ENCODE measurements around the gene GCNT4. TPM values are rescaled to one million over a fixed set of nuclear protein-coding genes. Genes with fewer than 3 reads are reported as not detected.
A peak's percentile ranks its signal among the peaks of the same experiment; 100 is the strongest.

Gene GCNT4
- total RNA-seq, 1 experiment from 2014 or later, result 0.63 TPM

GRCh38 chr5:75051217-75051751 lies 1.1 kb downstream of the GCNT4 start:
- Histone ChIP-seq H3K23ac (ENCODE audit: insufficient read length, low read depth, low read length) (no peak overlapping the region), H3K79me1 (ENCODE audit: insufficient read depth, low read depth, low read length, poor library complexity, severe bottlenecking) (no peaks in the 10 kb centered on the region), H4K91ac (ENCODE audit: insufficient read length, low read depth, low read length) (no peak overlapping the region), H2BK5ac (ENCODE audit: insufficient read length, low read length) (no peak overlapping the region), H2BK12ac (ENCODE audit: insufficient read length, low read depth, low read length) (no peak overlapping the region), H3K23me2 (ENCODE audit: insufficient read length, low read depth, low read length, poor library complexity, severe bottlenecking) (peaks cover 13% of the 10 kb centered on the region), H4K20me1 (ENCODE audit: control insufficient read depth, insufficient read depth, insufficient read length) (no peaks in the 10 kb centered on the region), H2AFZ (ENCODE audit: low read length) (no peak overlapping the region), H3K4me2 (ENCODE audit: insufficient read depth, insufficient read length, low read length) (peak overlapping the region; percentile 76), H2AK5ac (ENCODE audit: insufficient read length, low read length) (no peak overlapping the region), H2BK120ac (ENCODE audit: low read depth, low read length, poor library complexity, severe bottlenecking) (no peak overlapping the region), H3K18ac (ENCODE audit: insufficient read length, low read depth, low read length) (no peak overlapping the region), H3T11ph (ENCODE audit: low read length) (no peak overlapping the region), H3K4ac (ENCODE audit: low read depth, low read length) (no peak overlapping the region), H3K27ac (ENCODE audit: insufficient read length, low read depth, low read length) (no peak overlapping the region), H3K9ac (ENCODE audit: extremely low read depth, insufficient read length, low read length) (peak overlapping the region; percentile 25), H2BK15ac (ENCODE audit: low read depth, low read length) (no peak overlapping the region), H3K9me3 (ENCODE audit: control insufficient read depth, low read depth, low read length) (no peaks in the 10 kb centered on the region), H4K8ac (replicated peaks; ENCODE audit: insufficient read length, low read depth, low read length) (no peak overlapping the region), H3K27me3 (ENCODE audit: insufficient read depth, low read length) (no peaks in the 10 kb centered on the region; the same call in 1 of the 2 replicates), H2BK20ac (ENCODE audit: low read depth, low read length, poor library complexity, severe bottlenecking) (no peak overlapping the region), H3K14ac (ENCODE audit: insufficient read depth, low read length) (no peak overlapping the region), H3K79me2 (ENCODE audit: insufficient read depth, low read length) (peaks cover 36% of the 10 kb centered on the region; the same call in 1 of the 2 replicates), H3K56ac (ENCODE audit: insufficient read length, low read depth, low read length) (no peak overlapping the region), H4K5ac (ENCODE audit: insufficient read length, low read depth, low read length) (no peak overlapping the region), H3K4me1 (ENCODE audit: insufficient read depth, low read length) (peaks cover 27% of the 10 kb centered on the region)
- H3K36me3 Mint-ChIP-seq (ENCODE audit: insufficient read depth in 1 of 3, low read depth in 3 of 3), result peaks cover 0 to 4% (median 0%) of the 10 kb centered on the region in 3 experiments; a peak in 1 of 7 replicates
- peaks cover 41 to 50% of the 10 kb centered on the region in 2 experiments for H3K4me1 Mint-ChIP-seq
- TF ChIP-seq, protein P1, sequence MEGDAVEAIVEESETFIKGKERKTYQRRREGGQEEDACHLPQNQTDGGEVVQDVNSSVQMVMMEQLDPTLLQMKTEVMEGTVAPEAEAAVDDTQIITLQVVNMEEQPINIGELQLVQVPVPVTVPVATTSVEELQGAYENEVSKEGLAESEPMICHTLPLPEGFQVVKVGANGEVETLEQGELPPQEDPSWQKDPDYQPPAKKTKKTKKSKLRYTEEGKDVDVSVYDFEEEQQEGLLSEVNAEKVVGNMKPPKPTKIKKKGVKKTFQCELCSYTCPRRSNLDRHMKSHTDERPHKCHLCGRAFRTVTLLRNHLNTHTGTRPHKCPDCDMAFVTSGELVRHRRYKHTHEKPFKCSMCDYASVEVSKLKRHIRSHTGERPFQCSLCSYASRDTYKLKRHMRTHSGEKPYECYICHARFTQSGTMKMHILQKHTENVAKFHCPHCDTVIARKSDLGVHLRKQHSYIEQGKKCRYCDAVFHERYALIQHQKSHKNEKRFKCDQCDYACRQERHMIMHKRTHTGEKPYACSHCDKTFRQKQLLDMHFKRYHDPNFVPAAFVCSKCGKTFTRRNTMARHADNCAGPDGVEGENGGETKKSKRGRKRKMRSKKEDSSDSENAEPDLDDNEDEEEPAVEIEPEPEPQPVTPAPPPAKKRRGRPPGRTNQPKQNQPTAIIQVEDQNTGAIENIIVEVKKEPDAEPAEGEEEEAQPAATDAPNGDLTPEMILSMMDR (conservative IDR thresholded peaks at IDR 0.05), result no peak
- peaks cover 37% of the 10 kb centered on the region for H3K27me3 Mint-ChIP-seq (ENCODE audit: low read depth)
- no peak overlapping the region for H3K27ac Mint-ChIP-seq
- H3K9me3 Mint-ChIP-seq, result no peaks in the 10 kb centered on the region; a peak in 2 of 5 replicates
- peak overlapping the region; percentile 77 to 88; a peak in 4 of 5 replicates for H3K4me3 Mint-ChIP-seq
- no CpG with 5 or more reads among the region's 7 CpGs for WGBS (ENCODE audit: extremely low coverage, insufficient read length, low lambda C conversion rate)
- DNase-seq, result peak; percentile 38
